HepG2 (cell line): ENCODE results near the gene C4orf46. TPM values are rescaled to one million over a fixed set of nuclear protein-coding genes. Genes with fewer than 3 reads are reported as not detected.

Experiments
- DPF2 ChIP-seq: sonication (generic); formaldehyde crosslinking; IDR thresholded peaks from 2 replicates; pipeline ENCODE4 v1.4.0; 2020; ENCODE audit warnings: mild to moderate bottlenecking, low read depth, missing genetic modification reagents, borderline replicate concordance
- GABPA ChIP-seq, 2 experiments: IDR thresholded peaks; 2 replicates each; pipeline ENCODE4 v1.6.1; 2011 to 2016; ENCODE audit warnings: low read depth in 2 of 2, low read length in 1 of 2, missing biosample characterization in 1 of 2, missing genetic modification characterization in 1 of 2
- JUNB ChIP-seq: sonication (generic); formaldehyde crosslinking; IDR thresholded peaks from 2 replicates; pipeline ENCODE4 v1.8.0; 2022; ENCODE audit warnings: missing genetic modification reagents, mild to moderate bottlenecking, borderline replicate concordance
- KDM3A ChIP-seq: IDR thresholded peaks from 2 replicates; pipeline ENCODE4 v1.6.1; 2018; ENCODE audit warnings: low read depth, missing compliant biosample characterization
- MTA3 ChIP-seq: sonication (generic); formaldehyde crosslinking; IDR thresholded peaks from 2 replicates; pipeline ENCODE4 v1.4.0; 2020; ENCODE audit warnings: missing genetic modification reagents
- NFATC3 ChIP-seq: sonication (generic); formaldehyde crosslinking; IDR thresholded peaks from 2 replicates; pipeline ENCODE4 v1.5.1; 2020; ENCODE audit warnings: mild to moderate bottlenecking, missing genetic modification reagents
- NR2C2 ChIP-seq: sonication (generic); formaldehyde crosslinking; IDR thresholded peaks from 2 replicates; pipeline ENCODE4 v1.4.0; 2020; ENCODE audit warnings: missing genetic modification reagents, mild to moderate bottlenecking, moderate library complexity, borderline replicate concordance
- RAD21 ChIP-seq: fragments of 450-650 bp; formaldehyde crosslinking; IDR thresholded peaks from 2 replicates; pipeline ENCODE4 v1.5.0; 2020; ENCODE audit warnings: mild to moderate bottlenecking
- REPIN1 ChIP-seq: sonication (generic); formaldehyde crosslinking; IDR thresholded peaks from 2 replicates; pipeline ENCODE4 v1.8.0; 2022; ENCODE audit warnings: missing genetic modification reagents, low read depth, mild to moderate bottlenecking, borderline replicate concordance
- RFX1 ChIP-seq: fragments of 450-650 bp; IDR thresholded peaks from 2 replicates; pipeline ENCODE4 v1.6.1; 2017
- SP2 ChIP-seq: sonication (generic); formaldehyde crosslinking; IDR thresholded peaks from 2 replicates; pipeline ENCODE4 v1.5.1; 2020; ENCODE audit warnings: mild to moderate bottlenecking, missing genetic modification reagents
- SUZ12 ChIP-seq: fragments of 150-350 bp; IDR thresholded peaks from 2 replicates; pipeline ENCODE4 v1.6.1; 2014; ENCODE audit warnings: low read depth, low read length
- TSC22D2 ChIP-seq: sonication (generic); formaldehyde crosslinking; IDR thresholded peaks from 2 replicates; pipeline ENCODE4 v1.5.1; 2020; ENCODE audit warnings: missing genetic modification reagents, mild to moderate bottlenecking, borderline replicate concordance
- XBP1 ChIP-seq: sonication (generic); formaldehyde crosslinking; IDR thresholded peaks from 2 replicates; pipeline ENCODE4 v1.5.0; 2020; ENCODE audit warnings: missing genetic modification reagents
- ZFP62 ChIP-seq: sonication (generic); formaldehyde crosslinking; IDR thresholded peaks from 2 replicates; pipeline ENCODE4 v1.4.0; 2020; ENCODE audit warnings: missing genetic modification reagents
- ZNF264 ChIP-seq: sonication (generic); formaldehyde crosslinking; IDR thresholded peaks from 2 replicates; pipeline ENCODE4 v1.4.0; 2020; ENCODE audit warnings: missing genetic modification reagents
- ZNF891 ChIP-seq: sonication (generic); formaldehyde crosslinking; IDR thresholded peaks from 2 replicates; pipeline ENCODE4 v1.5.0; 2020; ENCODE audit warnings: mild to moderate bottlenecking, missing genetic modification reagents
- polyA plus RNA-seq, 8 experiments: library from polyadenylated mRNA; depleted of rRNA in 3 of 8; stranded (reverse) in 7 of 8; unstranded in 1 of 8; fragments of >200 nt; fragmentation: Illumina TruSeq in 4 of 8; extraction: Trizol in 4 of 8; gene quantifications; 2 replicates each; pipeline versions ENCODE4 v1.2.1 to v1.2.3, GENCODE V29; 2011 to 2016; ENCODE audit warnings: low read depth in 4 of 8, missing spikeins in 1 of 8, mixed read lengths in 1 of 8; ENCODE audit not compliant: insufficient read depth in 1 of 8
- total RNA-seq, 5 experiments: library from RNA; depleted of rRNA; stranded (reverse); fragments of >200 nt; fragmentation: Illumina TruSeq; extraction: Trizol; gene quantifications; 2 replicates each; pipeline ENCODE4 v1.2.3, GENCODE V29; 2016; ENCODE audit warnings: low read depth in 1 of 5
- TF ChIP-seq, protein P1 (sequence below): sonication (generic); formaldehyde crosslinking; IDR thresholded peaks from 2 replicates; pipeline ENCODE4 v1.4.0; 2020; ENCODE audit warnings: missing genetic modification reagents
- TF ChIP-seq, protein P2 (sequence below): IDR thresholded peaks from 2 replicates; pipeline ENCODE4 v1.6.1; 2016
- TF ChIP-seq, protein P3 (sequence below), 2 experiments: sonication (generic) in 1 of 2; formaldehyde crosslinking in 1 of 2; IDR thresholded peaks; 2 replicates each; pipeline versions ENCODE4 v1.6.1 to v1.9.0; 2014 to 2022; ENCODE audit warnings: antibody characterized with exemption in 1 of 2, borderline replicate concordance in 1 of 2, inconsistent platforms in 1 of 2, low read depth in 1 of 2, missing genetic modification reagents in 1 of 2

Gene C4orf46
- total and polyA plus RNA-seq, 2 of the 13 experiments (the other 11 are each of a cell fraction or from before 2014, with no cell fraction given) = 8.5 to 10.4 TPM

DNA sequence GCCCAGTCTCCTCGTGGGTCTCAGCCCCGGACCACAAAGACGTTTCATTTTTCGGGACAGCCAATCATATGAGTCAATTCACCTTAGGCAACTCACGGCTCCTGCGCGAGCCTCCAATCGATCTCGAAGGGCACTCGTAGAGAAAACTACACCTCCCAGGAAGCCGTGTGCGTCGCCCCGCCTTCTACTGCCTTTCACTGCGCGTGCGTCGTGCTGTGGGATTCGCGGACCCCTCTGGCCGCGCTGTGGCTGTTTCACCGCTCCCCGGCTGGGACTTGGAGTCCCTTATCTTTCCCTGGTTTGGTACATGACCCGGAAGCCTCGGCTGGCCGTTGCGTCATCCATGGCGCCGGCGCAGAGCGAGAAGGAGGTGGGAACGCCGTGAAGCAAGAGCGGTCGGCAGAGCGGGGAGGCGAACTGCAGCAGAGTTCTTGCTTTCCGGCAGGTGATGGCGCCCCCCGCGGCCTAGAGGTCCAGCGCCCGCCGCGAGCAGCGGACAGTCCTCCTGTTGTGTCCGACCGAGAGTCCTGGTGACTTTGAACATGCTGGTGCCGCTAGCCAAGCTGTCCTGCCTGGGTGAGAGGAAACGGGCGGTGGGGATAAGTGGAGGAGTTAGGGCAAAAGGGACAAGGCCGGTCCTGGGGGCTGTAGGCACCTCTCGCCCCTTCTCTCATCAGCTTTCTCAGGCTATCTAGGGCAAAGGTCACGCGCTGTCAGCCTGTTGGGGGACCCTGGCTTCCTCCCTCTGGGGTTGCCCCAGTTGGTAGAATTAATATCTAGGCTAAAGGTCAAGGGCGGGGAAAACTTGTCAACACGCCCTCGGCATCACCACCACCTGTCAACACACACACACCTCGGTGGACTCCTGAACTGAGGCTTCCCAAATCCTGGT lies 474 bp upstream of the C4orf46 start, which contains the start of gene ETFDH (continued):
- TF ChIP-seq, protein P1, sequence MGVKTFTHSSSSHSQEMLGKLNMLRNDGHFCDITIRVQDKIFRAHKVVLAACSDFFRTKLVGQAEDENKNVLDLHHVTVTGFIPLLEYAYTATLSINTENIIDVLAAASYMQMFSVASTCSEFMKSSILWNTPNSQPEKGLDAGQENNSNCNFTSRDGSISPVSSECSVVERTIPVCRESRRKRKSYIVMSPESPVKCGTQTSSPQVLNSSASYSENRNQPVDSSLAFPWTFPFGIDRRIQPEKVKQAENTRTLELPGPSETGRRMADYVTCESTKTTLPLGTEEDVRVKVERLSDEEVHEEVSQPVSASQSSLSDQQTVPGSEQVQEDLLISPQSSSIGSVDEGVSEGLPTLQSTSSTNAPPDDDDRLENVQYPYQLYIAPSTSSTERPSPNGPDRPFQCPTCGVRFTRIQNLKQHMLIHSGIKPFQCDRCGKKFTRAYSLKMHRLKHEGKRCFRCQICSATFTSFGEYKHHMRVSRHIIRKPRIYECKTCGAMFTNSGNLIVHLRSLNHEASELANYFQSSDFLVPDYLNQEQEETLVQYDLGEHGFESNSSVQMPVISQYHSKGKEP (CRISPR knock-in tag) = no peak
- no peak for TF ChIP-seq MTA3 (CRISPR knock-in tag)
- TF ChIP-seq, protein P2, sequence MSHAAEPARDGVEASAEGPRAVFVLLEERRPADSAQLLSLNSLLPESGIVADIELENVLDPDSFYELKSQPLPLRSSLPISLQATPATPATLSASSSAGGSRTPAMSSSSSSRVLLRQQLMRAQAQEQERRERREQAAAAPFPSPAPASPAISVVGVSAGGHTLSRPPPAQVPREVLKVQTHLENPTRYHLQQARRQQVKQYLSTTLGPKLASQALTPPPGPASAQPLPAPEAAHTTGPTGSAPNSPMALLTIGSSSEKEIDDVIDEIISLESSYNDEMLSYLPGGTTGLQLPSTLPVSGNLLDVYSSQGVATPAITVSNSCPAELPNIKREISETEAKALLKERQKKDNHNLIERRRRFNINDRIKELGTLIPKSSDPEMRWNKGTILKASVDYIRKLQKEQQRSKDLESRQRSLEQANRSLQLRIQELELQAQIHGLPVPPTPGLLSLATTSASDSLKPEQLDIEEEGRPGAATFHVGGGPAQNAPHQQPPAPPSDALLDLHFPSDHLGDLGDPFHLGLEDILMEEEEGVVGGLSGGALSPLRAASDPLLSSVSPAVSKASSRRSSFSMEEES (CRISPR knock-in tag) = peak; percentile 46; the same call in 1 of the 2 replicates
- TF ChIP-seq, protein P3, sequence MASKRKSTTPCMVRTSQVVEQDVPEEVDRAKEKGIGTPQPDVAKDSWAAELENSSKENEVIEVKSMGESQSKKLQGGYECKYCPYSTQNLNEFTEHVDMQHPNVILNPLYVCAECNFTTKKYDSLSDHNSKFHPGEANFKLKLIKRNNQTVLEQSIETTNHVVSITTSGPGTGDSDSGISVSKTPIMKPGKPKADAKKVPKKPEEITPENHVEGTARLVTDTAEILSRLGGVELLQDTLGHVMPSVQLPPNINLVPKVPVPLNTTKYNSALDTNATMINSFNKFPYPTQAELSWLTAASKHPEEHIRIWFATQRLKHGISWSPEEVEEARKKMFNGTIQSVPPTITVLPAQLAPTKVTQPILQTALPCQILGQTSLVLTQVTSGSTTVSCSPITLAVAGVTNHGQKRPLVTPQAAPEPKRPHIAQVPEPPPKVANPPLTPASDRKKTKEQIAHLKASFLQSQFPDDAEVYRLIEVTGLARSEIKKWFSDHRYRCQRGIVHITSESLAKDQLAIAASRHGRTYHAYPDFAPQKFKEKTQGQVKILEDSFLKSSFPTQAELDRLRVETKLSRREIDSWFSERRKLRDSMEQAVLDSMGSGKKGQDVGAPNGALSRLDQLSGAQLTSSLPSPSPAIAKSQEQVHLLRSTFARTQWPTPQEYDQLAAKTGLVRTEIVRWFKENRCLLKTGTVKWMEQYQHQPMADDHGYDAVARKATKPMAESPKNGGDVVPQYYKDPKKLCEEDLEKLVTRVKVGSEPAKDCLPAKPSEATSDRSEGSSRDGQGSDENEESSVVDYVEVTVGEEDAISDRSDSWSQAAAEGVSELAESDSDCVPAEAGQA (IDR thresholded peaks at IDR 0.05; ENCODE audit: low read depth) = peak; percentile 75; the same call in 1 of the 2 replicates
- TF ChIP-seq, protein P3 (CRISPR knock-in tag; IDR thresholded peaks at IDR 0.05; ENCODE audit: borderline replicate concordance) = no peak
- TF ChIP-seq REPIN1 (CRISPR knock-in tag) = peak; percentile 93
- 0 out of 2 replicates have a peak, but pooled peaks have one; percentile 2 for TF ChIP-seq ZFP62 (CRISPR knock-in tag)
- no peak for TF ChIP-seq JUNB (CRISPR knock-in tag)
- TF ChIP-seq GABPA (IDR thresholded peaks at IDR 0.05; ENCODE audit: low read depth, low read length) = peak; percentile 54; the same call in 1 of the 2 replicates
- TF ChIP-seq GABPA (CRISPR knock-in tag; IDR thresholded peaks at IDR 0.05; ENCODE audit: low read depth) = peak; percentile 89
- TF ChIP-seq XBP1 = 0 out of 2 replicates have a peak, but pooled peaks have one; percentile 12
- peak; percentile 80; the same call in 1 of the 2 replicates for TF ChIP-seq ZNF264 (CRISPR knock-in tag)
- peak; percentile 73 for TF ChIP-seq SUZ12
- TF ChIP-seq TSC22D2 (CRISPR knock-in tag) = peak; percentile 75; the same call in 1 of the 2 replicates
- TF ChIP-seq RFX1 = no peak
- peak; percentile 66 for TF ChIP-seq RAD21 (CRISPR knock-in tag)
- TF ChIP-seq SP2 (CRISPR knock-in tag) = peak; percentile 76
- TF ChIP-seq KDM3A = peak; percentile 85; the same call in 1 of the 2 replicates
- TF ChIP-seq ZNF891 (CRISPR knock-in tag) = peak; percentile 80
- peak; percentile 97 for TF ChIP-seq NR2C2 (CRISPR knock-in tag)
- TF ChIP-seq NFATC3 (CRISPR knock-in tag) = no peak
- no peak for TF ChIP-seq DPF2 (CRISPR knock-in tag)
